ENCODE results near the gene PRB3.

The PRB3 gene

GRCh38 chr12:11227373-11227772 lies 42.1 kb downstream of the PRB3 start:
- Histone ChIP-seq H3K9me3 (ENCODE audit: control insufficient read depth, insufficient read depth, low read depth, low read length) (no peaks in the 10 kb centered on the region), H3K27ac (ENCODE audit: low read depth, low read length) (no peak overlapping the region), H3K27me3 (ENCODE audit: control insufficient read depth, insufficient read depth, low read length) (no peaks in the 10 kb centered on the region), H3K36me3 (ENCODE audit: control insufficient read depth, insufficient read depth, low read length) (no peaks in the 10 kb centered on the region), H3K9ac (ENCODE audit: low read length) (no peak overlapping the region), H3K4me3 (ENCODE audit: low read depth, low read length) (no peak overlapping the region), H3K4me1 (ENCODE audit: control insufficient read depth, insufficient read depth, low read length) (no peaks in the 10 kb centered on the region)

All from HUES6 (cell line).